OCI-LY1 (cell line): ENCODE measurements around the gene GABRG3.

Source experiments
- H2AFZ ChIP-seq: fragments of 200-600 bp; sonication (generic), shearing (Covaris generic); 2 replicates; pipeline ENCODE4 v1.6.0; 2014; ENCODE audit warnings: antibody characterized with exemption, mild to moderate bottlenecking, low read length
- H3F3A ChIP-seq: fragments of 200-600 bp; sonication (generic), shearing (Covaris generic); 2 replicates; pipeline ENCODE4 v1.6.0; 2014; ENCODE audit warnings: mild to moderate bottlenecking, antibody characterized with exemption, low read length, moderate library complexity; ENCODE audit not compliant: insufficient read depth
- H3K27ac ChIP-seq: fragments of 200-600 bp; sonication (generic); 2 replicates; pipeline ENCODE4 v1.5.1; 2014; ENCODE audit warnings: low read length, mixed run types, mild to moderate bottlenecking, low read depth; ENCODE audit not compliant: poor library complexity, severe bottlenecking
- H3K27me3 ChIP-seq: fragments of 200-600 bp; sonication (generic); 2 replicates; pipeline ENCODE4 v1.6.0; 2014; ENCODE audit warnings: antibody characterized with exemption, mild to moderate bottlenecking, low read length, moderate library complexity; ENCODE audit not compliant: insufficient read depth
- H3K36me3 ChIP-seq: fragments of 200-600 bp; sonication (generic); 2 replicates; pipeline ENCODE4 v1.6.1; 2014; ENCODE audit warnings: mild to moderate bottlenecking, antibody characterized with exemption, low read length, moderate library complexity, mixed read lengths; ENCODE audit not compliant: insufficient read depth
- H3K4me1 ChIP-seq: fragments of 200-600 bp; sonication (generic); 2 replicates; pipeline ENCODE4 v1.5.1; 2014; ENCODE audit warnings: mild to moderate bottlenecking, low read length, moderate library complexity; ENCODE audit not compliant: insufficient read depth, severe bottlenecking
- H3K4me2 ChIP-seq: fragments of 200-600 bp; sonication (generic), shearing (Covaris generic); 2 replicates; pipeline ENCODE4 v1.6.1; 2014; ENCODE audit warnings: low read length
- H3K4me3 ChIP-seq: fragments of 200-600 bp; sonication (generic); 2 replicates; pipeline ENCODE4 v1.5.1; 2014; ENCODE audit warnings: low read length, low read depth, mild to moderate bottlenecking, mixed read lengths; ENCODE audit not compliant: poor library complexity, severe bottlenecking
- H3K79me2 ChIP-seq: fragments of 200-600 bp; shearing (Covaris generic); 2 replicates; pipeline ENCODE4 v1.6.1; 2016; ENCODE audit warnings: mixed run types, low read length, mixed read lengths; ENCODE audit not compliant: insufficient read depth
- H3K9ac ChIP-seq: fragments of 200-600 bp; sonication (generic), shearing (Covaris generic); 2 replicates; pipeline ENCODE4 v1.6.1; 2014; ENCODE audit warnings: mild to moderate bottlenecking, low read length, mixed read lengths
- H3K9me2 ChIP-seq: fragments of 200-600 bp; sonication (generic), shearing (Covaris generic); 2 replicates; pipeline ENCODE4 v1.6.1; 2014; ENCODE audit warnings: low read depth, mild to moderate bottlenecking, low read length, mixed read lengths
- H3K9me3 ChIP-seq: fragments of 200-600 bp; shearing (Covaris generic); 2 replicates; pipeline ENCODE4 v1.6.1; 2014; ENCODE audit warnings: low read length, mixed read lengths
- H4K20me1 ChIP-seq: fragments of 200-600 bp; sonication (generic), shearing (Covaris generic); 2 replicates; pipeline ENCODE4 v1.6.0; 2016; ENCODE audit warnings: mild to moderate bottlenecking, low read length; ENCODE audit not compliant: insufficient read depth
- CTCF ChIP-seq: fragments of 200-600 bp; sonication (generic), shearing (Covaris generic); IDR thresholded peaks from 2 replicates; pipeline ENCODE4 v1.5.1; 2017; ENCODE audit warnings: mild to moderate bottlenecking, antibody characterized with exemption, low read length, moderate library complexity, mixed read lengths
- EZH2 ChIP-seq: fragments of 200-600 bp; sonication (generic), shearing (Covaris generic); IDR thresholded peaks from 2 replicates; pipeline ENCODE4 v1.8.0; 2017; ENCODE audit warnings: borderline replicate concordance, mixed run types, mild to moderate bottlenecking, antibody characterized with exemption, low read length, moderate library complexity, mixed read lengths

GABRG3 gene

GRCh38 chr15:27234593-27234992 is 263.6 kb downstream of the GABRG3 start:
- Histone ChIP-seq H3K9me3 (no peaks in the 10 kb centered on the region), H4K20me1 (no peaks in the 10 kb centered on the region), H3K9me2 (no peaks in the 10 kb centered on the region), H3K36me3 (no peaks in the 10 kb centered on the region), H3K9ac (no peak overlapping the region), H3K79me2 (no peaks in the 10 kb centered on the region), H2AFZ (no peak overlapping the region), H3K27me3 (no peaks in the 10 kb centered on the region), H3K4me1 (no peaks in the 10 kb centered on the region), H3F3A (no peaks in the 10 kb centered on the region), H3K4me3 (no peak overlapping the region), H3K4me2 (no peak overlapping the region), H3K27ac (no peak overlapping the region)
- no peak for TF ChIP-seq EZH2
- no peak for TF ChIP-seq CTCF

GRCh38 chr15:27235161-27235560 is 264.2 kb downstream of the GABRG3 start:
- no peak for TF ChIP-seq CTCF
- no peak for TF ChIP-seq EZH2
- no peaks in the 10 kb centered on the region for H3K36me3 ChIP-seq
- no peaks in the 10 kb centered on the region for H3K9me2 ChIP-seq
- H3K27me3 ChIP-seq = no peaks in the 10 kb centered on the region
- H3K4me2 ChIP-seq = no peak overlapping the region
- H4K20me1 ChIP-seq = no peaks in the 10 kb centered on the region
- no peaks in the 10 kb centered on the region for H3K9me3 ChIP-seq
- no peaks in the 10 kb centered on the region for H3F3A ChIP-seq
- no peaks in the 10 kb centered on the region for H3K4me1 ChIP-seq
- no peak overlapping the region for H3K9ac ChIP-seq
- no peak overlapping the region for H3K4me3 ChIP-seq
- H3K79me2 ChIP-seq = no peaks in the 10 kb centered on the region
- H3K27ac ChIP-seq = no peak overlapping the region
- H2AFZ ChIP-seq = no peak overlapping the region

GRCh38 chr15:27235681-27236080 is 264.7 kb downstream of the GABRG3 start:
- H2AFZ ChIP-seq = no peak overlapping the region
- no peaks in the 10 kb centered on the region for H3K27me3 ChIP-seq
- no peaks in the 10 kb centered on the region for H3K9me3 ChIP-seq
- H3K27ac ChIP-seq = no peak overlapping the region
- H3F3A ChIP-seq = no peaks in the 10 kb centered on the region
- H3K36me3 ChIP-seq = no peaks in the 10 kb centered on the region
- no peaks in the 10 kb centered on the region for H3K9me2 ChIP-seq
- H4K20me1 ChIP-seq = no peaks in the 10 kb centered on the region
- H3K4me2 ChIP-seq = no peak overlapping the region
- no peak overlapping the region for H3K9ac ChIP-seq
- no peaks in the 10 kb centered on the region for H3K79me2 ChIP-seq
- H3K4me1 ChIP-seq = no peaks in the 10 kb centered on the region
- no peak overlapping the region for H3K4me3 ChIP-seq
- no peak for TF ChIP-seq EZH2
- no peak for TF ChIP-seq CTCF
